ENCODE data around the gene LHX5.

The LHX5 gene

GRCh38 chr12:113462117-113462774 lies 9.4 kb downstream of the LHX5 start:
- H3K4me3 ChIP-seq (ENCODE audit: insufficient read depth, low read length, poor library complexity, severe bottlenecking), result no peak overlapping the region
- H3K27me3 ChIP-seq (ENCODE audit: low read length), result no peaks in the 10 kb centered on the region
- no peaks in the 10 kb centered on the region for H3K79me2 ChIP-seq (ENCODE audit: insufficient read depth, low read length)
- H3K4me2 ChIP-seq (ENCODE audit: low read depth, low read length, poor library complexity, severe bottlenecking), result no peak overlapping the region
- H3K9ac ChIP-seq (ENCODE audit: low read length), result no peak overlapping the region
- no peak overlapping the region for H2AFZ ChIP-seq (ENCODE audit: low read depth, low read length, severe bottlenecking)
- no peaks in the 10 kb centered on the region for H3F3A ChIP-seq (ENCODE audit: insufficient read depth)
- no peak overlapping the region for H3K27ac ChIP-seq (ENCODE audit: low read depth, low read length)
- no peaks in the 10 kb centered on the region for H4K20me1 ChIP-seq (ENCODE audit: low read depth, low read length)
- no peaks in the 10 kb centered on the region for H3K9me3 ChIP-seq (ENCODE audit: insufficient read depth, low read length)
- no peaks in the 10 kb centered on the region for H3K36me3 ChIP-seq (ENCODE audit: low read length)
- no peaks in the 10 kb centered on the region for H3K9me2 ChIP-seq (replicated peaks; ENCODE audit: insufficient read depth, low read length)
- peak; percentile 81 for TF ChIP-seq CTCF (IDR thresholded peaks at IDR 0.05; ENCODE audit: insufficient read depth, low read length, poor library complexity, severe bottlenecking)
- TF ChIP-seq EZH2phosphoT487 (conservative IDR thresholded peaks at IDR 0.05; ENCODE audit: low read length), result no peak

- Histone ChIP-seq H2AFZ (ENCODE audit: low read depth, low read length, severe bottlenecking) (no peak overlapping the region), H3F3A (ENCODE audit: insufficient read depth) (no peaks in the 10 kb centered on the region), H3K79me2 (ENCODE audit: insufficient read depth, low read length) (no peaks in the 10 kb centered on the region), H3K9me2 (replicated peaks; ENCODE audit: insufficient read depth, low read length) (no peaks in the 10 kb centered on the region), H3K9ac (ENCODE audit: low read length) (no peak overlapping the region), H3K27me3 (ENCODE audit: low read length) (no peaks in the 10 kb centered on the region), H3K36me3 (ENCODE audit: low read length) (no peaks in the 10 kb centered on the region), H3K9me3 (ENCODE audit: insufficient read depth, low read length) (no peaks in the 10 kb centered on the region), H3K27ac (ENCODE audit: low read depth, low read length) (no peak overlapping the region), H3K4me2 (ENCODE audit: low read depth, low read length, poor library complexity, severe bottlenecking) (no peak overlapping the region), H3K4me3 (ENCODE audit: insufficient read depth, low read length, poor library complexity, severe bottlenecking) (no peak overlapping the region), H4K20me1 (ENCODE audit: low read depth, low read length) (no peaks in the 10 kb centered on the region)
- TF ChIP-seq EZH2phosphoT487 (conservative IDR thresholded peaks at IDR 0.05; ENCODE audit: low read length) (no peak), CTCF (IDR thresholded peaks at IDR 0.05; ENCODE audit: insufficient read depth, low read length, poor library complexity, severe bottlenecking) (no peak)
These were observed 10.0 kb downstream of the LHX5 start for GRCh38 chr12:113461666-113462065.

- H3K36me3 ChIP-seq (ENCODE audit: low read length), result no peaks in the 10 kb centered on the region
- H3K4me2 ChIP-seq (ENCODE audit: low read depth, low read length, poor library complexity, severe bottlenecking), result no peak overlapping the region
- no peaks in the 10 kb centered on the region for H3K9me2 ChIP-seq (replicated peaks; ENCODE audit: insufficient read depth, low read length)
- no peak overlapping the region for H2AFZ ChIP-seq (ENCODE audit: low read depth, low read length, severe bottlenecking)
- no peaks in the 10 kb centered on the region for H3K79me2 ChIP-seq (ENCODE audit: insufficient read depth, low read length)
- no peak overlapping the region for H3K9ac ChIP-seq (ENCODE audit: low read length)
- no peaks in the 10 kb centered on the region for H3K27me3 ChIP-seq (ENCODE audit: low read length)
- H3F3A ChIP-seq (ENCODE audit: insufficient read depth), result no peaks in the 10 kb centered on the region
- H4K20me1 ChIP-seq (ENCODE audit: low read depth, low read length), result no peaks in the 10 kb centered on the region
- no peak overlapping the region for H3K4me3 ChIP-seq (ENCODE audit: insufficient read depth, low read length, poor library complexity, severe bottlenecking)
- no peak overlapping the region for H3K27ac ChIP-seq (ENCODE audit: low read depth, low read length)
- no peaks in the 10 kb centered on the region for H3K9me3 ChIP-seq (ENCODE audit: insufficient read depth, low read length)
- no peak for TF ChIP-seq CTCF (IDR thresholded peaks at IDR 0.05; ENCODE audit: insufficient read depth, low read length, poor library complexity, severe bottlenecking)
- TF ChIP-seq EZH2phosphoT487 (conservative IDR thresholded peaks at IDR 0.05; ENCODE audit: low read length), result no peak
These were observed 11.7 kb downstream of the LHX5 start for GRCh38 chr12:113459981-113460380.

All from SU-DHL-6 (cell line).